NCI-H2196 treated with DMSO at 0.1 percent for 48 hours (cell line): Measurements from ENCODE around the gene RPL39L.
A peak's percentile ranks its signal among the peaks of the same experiment; 100 is the strongest.

Experiments used
- DNase-seq: peaks from one replicate; lab custom pipeline; 2025; ENCODE audit not compliant: unreplicated experiment; lab: John Stamatoyannopoulos, UW

The RPL39L gene

DNA sequence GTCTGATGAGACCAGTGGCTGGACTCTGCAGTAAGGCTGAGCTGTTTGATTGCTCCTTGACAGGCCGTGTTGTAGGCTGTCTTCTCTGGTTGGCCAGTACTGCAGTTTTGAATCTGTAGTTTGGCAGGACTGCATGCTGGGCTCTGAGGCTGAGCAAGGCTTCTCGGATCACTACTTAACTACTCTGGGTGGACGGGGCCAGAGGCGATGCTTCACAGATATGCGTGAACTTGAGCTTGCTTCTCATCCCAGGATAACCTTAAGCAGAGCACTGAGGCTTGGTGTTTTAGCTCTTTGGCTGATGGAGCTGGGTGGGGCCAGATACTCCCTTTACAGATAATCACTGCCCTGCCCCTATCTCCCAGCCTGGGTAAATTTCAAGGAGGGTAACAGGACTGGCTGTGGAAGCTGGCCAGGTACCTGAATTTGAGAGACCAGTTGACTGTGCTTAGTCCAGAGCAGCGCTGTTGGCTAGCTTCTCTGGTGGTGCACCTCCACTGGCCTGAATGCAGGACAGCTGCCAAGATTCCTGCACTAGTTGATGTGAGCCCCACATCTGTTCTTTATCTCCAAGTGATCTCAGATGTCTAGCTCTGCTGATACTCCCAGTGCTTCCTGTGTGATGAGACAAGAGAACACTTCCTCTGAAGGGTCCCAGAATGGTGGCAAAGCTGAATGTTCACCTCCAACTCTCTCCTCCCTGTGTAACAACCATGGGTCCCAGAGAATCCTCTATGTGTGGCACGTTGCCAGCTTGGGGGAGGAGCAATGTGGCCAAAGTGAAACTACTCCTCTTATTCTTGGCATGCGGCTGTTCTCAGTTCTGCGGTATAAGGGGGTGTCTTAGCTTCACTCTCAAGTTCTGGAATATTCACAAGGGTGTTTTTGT, 37.9 kb downstream of the RPL39L start:
- peak; percentile 85 for DNase-seq

DNA sequence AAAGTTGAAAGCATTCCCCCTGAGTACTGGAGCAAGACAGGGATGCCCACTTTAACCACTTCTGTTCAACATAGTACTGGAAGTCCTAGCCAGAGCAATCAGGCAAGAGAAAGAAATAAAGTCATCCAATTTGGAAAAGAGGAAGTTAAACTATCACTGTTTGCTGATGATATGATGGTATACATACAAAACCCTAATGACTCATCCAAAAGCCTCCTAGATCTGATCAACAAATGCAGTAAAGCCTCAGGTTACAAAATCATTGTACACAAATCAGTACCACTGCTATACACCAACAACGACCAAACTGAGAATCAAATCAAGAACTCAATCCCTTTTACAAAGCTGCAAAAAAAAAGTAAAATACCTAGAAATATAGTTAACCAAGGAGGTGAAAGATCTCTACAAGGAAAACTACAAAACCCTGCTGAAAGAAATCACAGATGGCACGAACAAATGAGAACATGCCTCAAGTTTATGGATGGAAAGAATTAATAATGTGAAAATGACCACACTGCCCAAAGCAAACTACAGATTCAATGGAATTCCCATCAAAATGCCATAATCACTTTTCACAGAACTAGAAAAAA, 40.3 kb downstream of the RPL39L start:
- no peak for DNase-seq

- no peak for DNase-seq
Measured at GRCh38 chr3:187093320-187093719, 46.0 kb downstream of the RPL39L start.

- no peak for DNase-seq
Measured at GRCh38 chr3:187088701-187089100, 50.6 kb downstream of the RPL39L start.

DNA sequence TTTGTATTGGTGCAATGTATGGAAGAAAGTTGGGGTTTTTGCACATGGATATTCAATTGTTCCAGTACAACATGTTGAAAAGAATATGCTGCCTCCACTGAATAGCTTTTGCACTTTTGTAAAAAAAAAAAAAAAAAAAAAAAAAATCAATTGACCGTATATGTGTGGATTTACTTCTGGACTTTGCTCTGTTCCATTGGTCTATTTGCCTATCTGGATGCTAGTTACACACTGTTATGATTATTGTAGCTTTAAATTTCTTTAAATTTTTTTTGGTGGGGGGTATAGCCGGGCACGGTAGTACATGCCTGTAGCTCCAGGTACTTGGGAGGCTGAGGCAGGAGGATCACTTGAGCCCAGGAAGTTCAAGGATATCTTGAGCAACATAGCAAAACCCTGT, 52.5 kb downstream of the RPL39L start:
- DNase-seq, result no peak

- DNase-seq, result no peak
Measured at GRCh38 chr3:187085933-187086332, 53.4 kb downstream of the RPL39L start.

DNA sequence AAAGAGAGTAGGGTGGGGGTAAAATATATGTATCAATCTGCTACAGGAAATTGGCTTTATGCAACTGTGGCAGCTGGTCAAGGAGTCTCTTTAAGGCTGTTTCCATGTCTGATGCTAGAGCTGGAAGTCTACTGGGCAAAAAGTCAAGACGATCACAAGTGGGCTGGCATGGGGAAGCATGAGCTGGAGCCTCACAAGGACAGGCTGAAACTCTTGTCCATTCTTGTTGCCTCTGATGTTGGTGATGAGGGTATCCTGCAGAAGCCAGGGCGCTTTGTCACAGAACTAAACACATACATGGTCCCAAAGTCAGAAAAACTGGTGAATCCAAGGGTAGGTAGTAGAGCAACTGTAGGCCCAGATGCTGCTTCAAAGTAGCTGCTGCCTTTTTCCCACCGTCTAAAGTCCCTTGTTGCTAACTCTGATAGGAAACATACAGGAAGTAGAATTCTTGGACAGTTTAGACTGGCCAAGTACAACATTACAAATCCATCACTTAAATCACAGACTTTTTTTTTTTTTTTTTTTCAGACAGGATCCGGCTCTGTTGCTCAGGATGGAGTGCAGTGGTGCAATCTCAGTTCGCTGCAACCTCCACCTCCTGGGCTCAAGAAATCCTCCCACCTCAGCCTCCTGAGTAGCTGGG, 54.2 kb downstream of the RPL39L start:
- DNase-seq, result no peak

GRCh38 chr3:187084580-187084979, 54.7 kb downstream of the RPL39L start:
- DNase-seq, result no peak

DNA sequence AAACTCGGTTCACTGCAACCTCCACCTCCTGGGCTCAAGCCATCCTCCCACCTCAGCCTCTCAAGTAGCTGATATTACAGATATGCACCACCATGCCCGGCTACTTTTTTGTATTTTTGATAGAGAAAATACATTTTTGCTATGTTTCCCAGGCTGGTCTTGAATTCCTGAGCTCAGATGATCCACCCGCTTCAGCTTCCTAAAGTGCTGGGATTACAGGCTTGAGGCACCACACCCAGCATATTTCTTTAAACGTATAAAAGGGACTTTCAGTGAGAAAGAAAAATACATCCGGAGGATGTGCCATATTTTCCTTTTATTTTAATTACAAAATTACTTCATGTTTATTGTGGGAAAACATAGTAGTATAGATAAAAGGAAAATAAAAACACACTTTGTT, 55.2 kb downstream of the RPL39L start:
- DNase-seq, result no peak

DNA sequence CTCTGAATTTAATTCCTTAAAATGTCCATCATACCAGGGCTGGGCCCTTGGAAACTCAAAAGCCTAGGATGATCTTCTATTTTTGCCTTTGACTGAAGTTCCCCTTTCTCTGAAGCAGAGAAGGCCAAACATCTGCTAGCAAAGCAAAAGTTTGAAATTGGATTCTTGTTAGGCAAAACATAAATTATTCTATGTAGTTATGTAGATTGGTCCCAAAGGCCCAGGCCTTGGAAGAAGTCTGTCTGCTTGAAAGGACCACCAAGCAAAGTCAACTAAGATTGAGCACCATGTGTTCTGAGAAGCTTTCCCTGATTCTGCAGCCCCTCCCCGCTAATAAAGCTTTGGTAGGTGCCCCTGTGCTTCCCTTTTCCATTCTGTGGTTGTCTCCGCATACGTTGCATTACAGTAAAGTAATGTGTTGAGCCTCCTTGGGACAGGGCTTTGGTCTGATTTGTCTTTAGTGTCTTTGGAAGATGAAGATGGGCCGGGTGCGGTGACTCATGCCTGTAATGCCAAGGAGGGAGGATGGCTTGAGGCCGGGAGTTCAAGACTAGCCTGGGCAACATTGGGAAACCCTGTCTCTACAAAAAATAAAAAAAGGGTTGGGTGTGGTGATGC, 56.4 kb downstream of the RPL39L start:
- no peak for DNase-seq

GRCh38 chr3:187080799-187081450, 58.4 kb downstream of the RPL39L start:
- DNase-seq, result no peak

- no peak for DNase-seq
Measured at GRCh38 chr3:187079090-187080022, 59.9 kb downstream of the RPL39L start.

- no peak for DNase-seq
Measured at GRCh38 chr3:187077537-187077936, 61.8 kb downstream of the RPL39L start.

DNA sequence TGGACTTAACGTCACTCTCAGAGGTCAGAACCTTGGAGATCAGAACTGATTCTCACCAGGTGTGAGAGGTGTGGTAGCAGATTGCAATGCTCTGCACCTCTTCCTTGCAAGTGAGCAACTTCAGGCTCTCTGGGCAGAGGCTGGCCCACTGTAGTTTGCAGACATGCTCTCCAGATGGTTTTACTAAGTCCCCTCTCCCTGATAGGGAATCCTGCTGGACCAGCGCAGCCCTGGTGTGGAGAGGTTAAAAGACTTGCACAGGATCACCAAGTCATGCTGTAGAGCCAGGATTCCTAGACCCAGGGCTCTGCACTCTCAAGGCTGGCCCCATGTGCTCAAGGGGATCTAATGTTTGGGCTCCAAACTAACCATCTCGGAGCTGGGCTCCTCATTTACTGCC, 62.2 kb downstream of the RPL39L start:
- DNase-seq, result no peak

DNA sequence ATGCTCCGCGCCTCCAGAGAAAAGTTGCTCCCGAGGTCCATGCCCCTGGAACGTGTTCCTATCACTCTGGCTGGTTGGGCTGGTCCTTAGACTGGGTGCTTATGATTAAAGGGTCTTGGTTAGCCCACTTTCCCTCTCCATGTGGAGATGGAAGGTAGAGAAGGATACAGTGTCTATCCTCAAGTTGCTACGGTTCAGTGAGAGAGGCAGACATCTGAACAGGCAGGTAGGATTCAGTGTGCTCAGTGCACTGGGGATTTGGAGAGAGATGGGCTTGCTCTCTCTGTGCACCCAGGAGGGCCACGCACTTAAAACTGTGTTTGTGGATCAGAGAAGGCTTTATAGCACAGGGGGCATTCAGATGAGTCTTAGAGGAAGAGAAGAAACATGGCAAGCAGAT, 63.0 kb downstream of the RPL39L start:
- no peak for DNase-seq

DNA sequence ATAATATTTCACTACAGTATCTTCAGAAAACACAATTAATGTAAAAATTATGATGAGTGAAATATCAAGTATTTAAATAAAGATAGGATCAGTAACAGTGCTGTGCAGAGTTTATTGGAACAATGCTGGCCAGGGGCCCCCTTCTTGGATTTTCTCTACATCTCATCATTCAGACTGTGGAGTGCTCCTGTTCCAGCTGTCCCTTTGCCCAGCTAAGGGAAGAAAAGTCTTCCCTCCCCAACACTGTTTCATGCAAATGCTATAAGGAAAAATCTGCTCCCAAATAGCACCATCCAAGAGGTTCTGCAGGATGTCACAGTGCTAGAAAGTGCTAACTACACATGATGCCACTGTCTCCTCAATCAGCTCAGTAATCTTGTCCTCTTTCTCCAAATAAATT, 64.5 kb downstream of the RPL39L start:
- no peak for DNase-seq

- no peak for DNase-seq
Measured at GRCh38 chr3:187073581-187074098, 65.7 kb downstream of the RPL39L start.

GRCh38 chr3:187072511-187072910, 66.8 kb downstream of the RPL39L start:
- no peak for DNase-seq

DNA sequence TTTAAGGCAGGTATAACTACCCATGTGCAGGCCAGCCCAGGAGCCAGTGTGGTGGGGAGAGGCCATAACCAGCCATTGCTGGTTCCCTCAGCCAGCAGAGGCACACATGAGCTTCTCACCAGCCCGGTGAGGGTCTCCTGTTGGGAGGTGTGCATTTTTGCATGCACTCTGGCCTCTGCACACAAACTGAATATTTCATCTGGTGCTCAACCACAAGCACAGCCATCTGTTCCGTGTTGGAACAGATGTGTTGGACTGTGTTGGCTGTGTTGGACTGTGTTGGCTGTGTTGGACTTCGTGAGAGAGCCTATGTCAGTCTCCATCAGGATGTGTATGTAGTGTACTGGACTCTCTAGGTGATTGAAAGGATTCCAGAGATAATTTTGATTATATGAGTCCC, 67.2 kb downstream of the RPL39L start:
- DNase-seq, result no peak
